ENCODE data around the gene HEXB. TPM values are rescaled to one million over a fixed set of nuclear protein-coding genes. Genes with fewer than 3 reads are reported as not detected.
A peak's percentile ranks its signal among the peaks of the same experiment; 100 is the strongest.

HEXB gene
- total and polyA plus RNA-seq, 2 of the 13 experiments (the other 11 are each of a cell fraction or from before 2014, with no cell fraction given), result 100 to 104 TPM

DNA sequence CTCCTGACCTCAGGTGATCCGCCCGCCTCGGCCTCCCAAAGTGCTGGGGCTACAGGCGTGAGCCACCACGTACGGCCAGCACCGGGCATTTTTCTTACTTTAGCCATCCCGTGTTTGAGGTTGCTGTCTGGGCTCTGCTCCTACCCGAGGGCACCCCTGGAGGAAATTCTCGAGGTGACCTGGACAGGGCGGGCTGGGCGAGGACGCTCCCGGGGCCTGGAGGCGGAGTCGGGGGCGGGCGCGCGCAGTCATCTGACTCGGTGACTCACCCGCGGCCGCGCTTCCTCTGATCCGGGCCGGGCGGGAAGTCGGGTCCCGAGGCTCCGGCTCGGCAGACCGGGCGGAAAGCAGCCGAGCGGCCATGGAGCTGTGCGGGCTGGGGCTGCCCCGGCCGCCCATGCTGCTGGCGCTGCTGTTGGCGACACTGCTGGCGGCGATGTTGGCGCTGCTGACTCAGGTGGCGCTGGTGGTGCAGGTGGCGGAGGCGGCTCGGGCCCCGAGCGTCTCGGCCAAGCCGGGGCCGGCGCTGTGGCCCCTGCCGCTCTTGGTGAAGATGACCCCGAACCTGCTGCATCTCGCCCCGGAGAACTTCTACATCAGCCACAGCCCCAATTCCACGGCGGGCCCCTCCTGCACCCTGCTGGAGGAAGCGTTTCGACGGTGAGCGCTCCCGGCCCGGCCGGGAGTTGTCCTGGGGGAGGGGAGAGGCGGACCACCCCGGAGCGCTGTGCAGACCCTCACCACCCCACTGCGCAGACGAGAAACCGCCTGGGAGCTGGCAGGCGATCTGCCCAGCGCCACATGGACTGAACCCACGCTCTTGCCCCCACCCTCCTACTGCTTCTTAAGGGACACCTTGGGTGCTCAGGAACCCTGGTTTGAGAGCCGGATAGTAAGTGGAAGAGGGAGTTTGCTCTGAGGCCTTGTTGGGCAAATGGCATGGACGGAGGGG lies at the start of gene HEXB (continued):
- no peak for TF ChIP-seq NONO (IDR thresholded peaks at IDR 0.05)
- peak; percentile 82 for TF ChIP-seq NONO (CRISPR knock-in tag; conservative IDR thresholded peaks at IDR 0.05)
- peak; percentile 7; the same call in 1 of the 2 replicates for TF ChIP-seq TGIF2 (CRISPR knock-in tag; IDR thresholded peaks at IDR 0.05)
- no peak for TF ChIP-seq ZNF468 (CRISPR knock-in tag; IDR thresholded peaks at IDR 0.05)
- 0 out of 2 replicates have a peak, but pooled peaks have one; percentile 74 for TF ChIP-seq ZNF431 (CRISPR knock-in tag; IDR thresholded peaks at IDR 0.05; ENCODE audit: borderline replicate concordance, low read depth)
- no peak for TF ChIP-seq EEA1 (CRISPR knock-in tag; IDR thresholded peaks at IDR 0.05; ENCODE audit: borderline replicate concordance)
- TF ChIP-seq FIP1L1 (IDR thresholded peaks at IDR 0.05; ENCODE audit: borderline replicate concordance, insufficient read depth, low read depth, low read length), result no peak
- no peak for TF ChIP-seq PHB2 (IDR thresholded peaks at IDR 0.05; ENCODE audit: partially characterized antibody)
- TF ChIP-seq, protein P1, sequence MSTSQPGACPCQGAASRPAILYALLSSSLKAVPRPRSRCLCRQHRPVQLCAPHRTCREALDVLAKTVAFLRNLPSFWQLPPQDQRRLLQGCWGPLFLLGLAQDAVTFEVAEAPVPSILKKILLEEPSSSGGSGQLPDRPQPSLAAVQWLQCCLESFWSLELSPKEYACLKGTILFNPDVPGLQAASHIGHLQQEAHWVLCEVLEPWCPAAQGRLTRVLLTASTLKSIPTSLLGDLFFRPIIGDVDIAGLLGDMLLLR (CRISPR knock-in tag; IDR thresholded peaks at IDR 0.05), result no peak; the same call in 1 of the 2 replicates
- no peak for TF ChIP-seq ZNF672 (CRISPR knock-in tag; IDR thresholded peaks at IDR 0.05)
- peak; percentile 66 for TF ChIP-seq AGO2 (optimal IDR thresholded peaks at IDR 0.05; ENCODE audit: low read depth, low read length)
- TF ChIP-seq, protein P2, sequence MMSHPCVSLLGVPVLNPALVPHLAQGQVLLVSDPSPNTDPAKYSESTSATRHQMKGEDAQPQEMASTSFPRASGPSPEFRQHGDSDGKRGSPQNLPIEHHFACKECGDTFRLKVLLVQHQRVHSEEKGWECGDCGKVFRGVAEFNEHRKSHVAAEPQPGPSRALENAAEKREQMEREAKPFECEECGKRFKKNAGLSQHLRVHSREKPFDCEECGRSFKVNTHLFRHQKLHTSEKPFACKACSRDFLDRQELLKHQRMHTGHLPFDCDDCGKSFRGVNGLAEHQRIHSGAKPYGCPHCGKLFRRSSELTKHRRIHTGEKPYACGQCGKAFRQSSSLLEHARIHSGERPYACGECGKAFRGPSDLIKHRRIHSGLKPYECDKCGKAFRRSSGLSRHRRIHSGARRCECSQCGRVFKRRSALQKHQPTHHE (CRISPR knock-in tag; IDR thresholded peaks at IDR 0.05; ENCODE audit: borderline replicate concordance), result no peak
- TF ChIP-seq MEF2D (CRISPR knock-in tag; IDR thresholded peaks at IDR 0.05), result no peak
- no peak for TF ChIP-seq NFIB (CRISPR knock-in tag; IDR thresholded peaks at IDR 0.05; ENCODE audit: borderline replicate concordance)
- TF ChIP-seq DR1 (CRISPR knock-in tag; IDR thresholded peaks at IDR 0.05), result no peak
- TF ChIP-seq TFDP1 (CRISPR knock-in tag; IDR thresholded peaks at IDR 0.05; ENCODE audit: borderline replicate concordance), result peak; percentile 85; the same call in 1 of the 2 replicates
- TF ChIP-seq ARID3A (IDR thresholded peaks at IDR 0.05; ENCODE audit: low read depth, low read length), result no peak
- no peak for TF ChIP-seq HNF4A (CRISPR knock-in tag; IDR thresholded peaks at IDR 0.05)
- TF ChIP-seq ZNF10 (CRISPR knock-in tag; IDR thresholded peaks at IDR 0.05; ENCODE audit: borderline replicate concordance, low read depth), result no peak
- no peak for TF ChIP-seq MTA1 (CRISPR knock-in tag; IDR thresholded peaks at IDR 0.05; ENCODE audit: borderline replicate concordance)
- no peak for TF ChIP-seq HES4 (CRISPR knock-in tag; IDR thresholded peaks at IDR 0.05; ENCODE audit: borderline replicate concordance)
- TF ChIP-seq CBX2 (IDR thresholded peaks at IDR 0.05; ENCODE audit: low read depth, low read length), result no peak
- no peak for TF ChIP-seq CBX2 (CRISPR knock-in tag; IDR thresholded peaks at IDR 0.05; ENCODE audit: low read depth)
- no peak for TF ChIP-seq ATF4 (CRISPR knock-in tag; IDR thresholded peaks at IDR 0.05)

Data from HepG2 (cell line).